ENCODE data around the gene GM2A. TPM values are rescaled to one million over a fixed set of nuclear protein-coding genes. Genes with fewer than 3 reads are reported as not detected.

Gene GM2A
- polyA plus RNA-seq, 3 donors, result 22.2 to 57.9 (median 28.0) TPM

DNA sequence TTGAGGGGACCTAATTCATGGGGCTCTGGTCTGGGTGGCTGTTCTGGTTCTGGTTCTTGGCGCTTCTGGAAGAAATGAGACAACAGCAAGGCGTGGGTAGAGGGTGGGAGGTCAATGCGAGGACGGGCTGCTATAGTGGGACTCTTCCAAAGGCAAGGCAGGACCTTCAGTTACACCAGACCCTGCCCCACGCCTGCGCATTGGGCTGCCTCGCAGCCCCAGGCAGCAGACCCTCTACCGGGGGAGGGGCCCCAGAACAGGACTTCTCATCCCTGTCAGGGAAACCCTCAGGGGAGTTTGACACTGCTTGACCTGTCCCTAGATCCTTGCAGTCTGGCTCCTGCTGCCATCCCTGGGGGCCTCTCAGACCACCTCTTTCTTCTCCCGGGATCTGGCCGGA, 47.6 kb upstream of the GM2A start:
- DNase-seq, result no peak
- no peaks in the 10 kb centered on the region for H3K27me3 ChIP-seq (ENCODE audit: control insufficient read depth in 2 of 2, insufficient read depth in 2 of 2, low read length in 2 of 2)
- H3K9ac ChIP-seq (ENCODE audit: insufficient read depth, low read length, poor library complexity, severe bottlenecking), result no peak overlapping the region
- no peak overlapping the region for H3K4me3 Mint-ChIP-seq
- H2AFZ ChIP-seq (ENCODE audit: insufficient read depth, low read depth, low read length, poor library complexity, severe bottlenecking), result no peak overlapping the region
- H3K36me3 ChIP-seq (replicated peaks in 1 of 2; ENCODE audit: control insufficient read depth in 1 of 2, insufficient read depth in 2 of 2, low read length in 2 of 2), result peaks cover 34 to 50% of the 10 kb centered on the region in 2 donors
- intact Hi-C loops (cut with micrococcal nuclease), result loop anchor here in 1 of 2 donors (5.0 kb wide), 1 partner anchor 48 kb away; the partner anchor contains the start of gene ANXA6
- peak overlapping the region in 1 of 2 donors; percentile 28 for H3K27ac ChIP-seq (ENCODE audit: low read depth in 1 of 2, low read length in 2 of 2)
- H3K4me2 ChIP-seq (replicated peaks; ENCODE audit: extremely low read depth, low read length, poor library complexity, severe bottlenecking), result no peak overlapping the region
- WGBS (ENCODE audit: insufficient coverage), result 97% methylated on average over 9 of the region's 10 CpGs
- peaks cover 0 to 2% (median 0%) of the 10 kb centered on the region in 7 donors for H3K9me3 Mint-ChIP-seq
- H3K27me3 Mint-ChIP-seq (ENCODE audit: low read depth in 3 of 3), result peaks cover 0 to 3% (median 3%) of the 10 kb centered on the region in 3 donors
- H4K20me1 ChIP-seq (ENCODE audit: insufficient read depth, low read length), result peaks cover 11% of the 10 kb centered on the region
- TF ChIP-seq, protein P1, sequence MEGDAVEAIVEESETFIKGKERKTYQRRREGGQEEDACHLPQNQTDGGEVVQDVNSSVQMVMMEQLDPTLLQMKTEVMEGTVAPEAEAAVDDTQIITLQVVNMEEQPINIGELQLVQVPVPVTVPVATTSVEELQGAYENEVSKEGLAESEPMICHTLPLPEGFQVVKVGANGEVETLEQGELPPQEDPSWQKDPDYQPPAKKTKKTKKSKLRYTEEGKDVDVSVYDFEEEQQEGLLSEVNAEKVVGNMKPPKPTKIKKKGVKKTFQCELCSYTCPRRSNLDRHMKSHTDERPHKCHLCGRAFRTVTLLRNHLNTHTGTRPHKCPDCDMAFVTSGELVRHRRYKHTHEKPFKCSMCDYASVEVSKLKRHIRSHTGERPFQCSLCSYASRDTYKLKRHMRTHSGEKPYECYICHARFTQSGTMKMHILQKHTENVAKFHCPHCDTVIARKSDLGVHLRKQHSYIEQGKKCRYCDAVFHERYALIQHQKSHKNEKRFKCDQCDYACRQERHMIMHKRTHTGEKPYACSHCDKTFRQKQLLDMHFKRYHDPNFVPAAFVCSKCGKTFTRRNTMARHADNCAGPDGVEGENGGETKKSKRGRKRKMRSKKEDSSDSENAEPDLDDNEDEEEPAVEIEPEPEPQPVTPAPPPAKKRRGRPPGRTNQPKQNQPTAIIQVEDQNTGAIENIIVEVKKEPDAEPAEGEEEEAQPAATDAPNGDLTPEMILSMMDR (IDR thresholded peaks at IDR 0.05), result no peak
- no peak overlapping the region for H3K4me3 ChIP-seq (replicated peaks in 1 of 3; ENCODE audit: low read depth in 2 of 3, low read length in 3 of 3)
- peak overlapping the region in 4 of 7 donors; percentile 20 to 90 (median 66) for H3K27ac Mint-ChIP-seq
- H3K36me3 Mint-ChIP-seq, result peaks cover 45 to 64% of the 10 kb centered on the region in 2 donors
- peaks cover 42% of the 10 kb centered on the region for H3K4me1 Mint-ChIP-seq
- H3K4me1 ChIP-seq (ENCODE audit: control insufficient read depth in 1 of 2, insufficient read depth in 2 of 2, low read length in 2 of 2), result peaks cover 40 to 41% of the 10 kb centered on the region in 2 donors
- H3K79me2 ChIP-seq (ENCODE audit: insufficient read depth, low read length), result peaks cover 59% of the 10 kb centered on the region
- H3K9me3 ChIP-seq (replicated peaks in 1 of 2; ENCODE audit: control insufficient read depth in 1 of 2, insufficient read depth in 1 of 2, low read length in 2 of 2), result no peaks in the 10 kb centered on the region

DNA sequence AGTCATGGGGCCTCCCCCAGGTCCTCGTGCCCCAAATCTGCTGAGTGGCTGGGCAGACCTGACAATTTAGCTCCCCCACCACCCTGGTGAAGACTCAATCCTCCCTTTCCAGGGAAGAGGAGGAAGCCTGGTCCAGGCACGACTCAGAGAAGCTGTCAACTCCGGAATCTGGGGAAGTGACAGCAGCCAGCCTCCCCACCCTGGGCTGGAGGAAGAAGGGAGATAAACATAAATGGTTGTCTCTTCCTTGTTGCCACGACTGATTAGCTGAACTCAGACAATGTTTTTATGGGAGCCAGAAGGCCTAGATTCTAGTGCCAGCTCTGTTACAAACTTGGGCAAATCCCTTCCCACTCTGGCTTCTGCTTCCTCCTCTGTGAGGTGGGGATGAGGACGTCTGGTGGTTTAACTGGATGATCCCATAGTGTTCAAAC, 44.5 kb upstream of the GM2A start:
- peak overlapping the region; percentile 59 for H3K4me2 ChIP-seq (replicated peaks; ENCODE audit: extremely low read depth, low read length, poor library complexity, severe bottlenecking)
- peak overlapping the region; percentile 98 to 100 (median 99) for H3K27ac Mint-ChIP-seq
- H3K36me3 ChIP-seq (replicated peaks in 1 of 2; ENCODE audit: control insufficient read depth in 1 of 2, insufficient read depth in 2 of 2, low read length in 2 of 2), result peaks cover 13 to 22% of the 10 kb centered on the region in 2 donors
- H3K9ac ChIP-seq (ENCODE audit: insufficient read depth, low read length, poor library complexity, severe bottlenecking), result peak overlapping the region; percentile 66
- H3K36me3 Mint-ChIP-seq, result peaks cover 30 to 48% of the 10 kb centered on the region in 2 donors
- no peaks in the 10 kb centered on the region for H3K9me3 ChIP-seq (replicated peaks in 1 of 2; ENCODE audit: control insufficient read depth in 1 of 2, insufficient read depth in 1 of 2, low read length in 2 of 2)
- peaks cover 0 to 2% (median 1%) of the 10 kb centered on the region in 3 donors for H3K27me3 Mint-ChIP-seq (ENCODE audit: low read depth in 3 of 3)
- H3K27ac ChIP-seq (ENCODE audit: low read depth in 1 of 2, low read length in 2 of 2), result peak overlapping the region; percentile 97
- peak overlapping the region in 1 of 3 experiments; percentile 55 for H3K4me3 ChIP-seq (replicated peaks in 1 of 3; ENCODE audit: low read depth in 2 of 3, low read length in 3 of 3)
- intact Hi-C loops (cut with micrococcal nuclease), result loop anchor here in 1 of 2 donors (2.0 to 5.0 kb wide), 2 partner anchors 14 to 51 kb away; partner anchors contain the start of gene ANXA6
- TF ChIP-seq, protein P1 (IDR thresholded peaks at IDR 0.05), result no peak
- no peak overlapping the region for H2AFZ ChIP-seq (ENCODE audit: insufficient read depth, low read depth, low read length, poor library complexity, severe bottlenecking)
- WGBS (ENCODE audit: insufficient coverage), result 50% methylated on average over 1 of the region's 5 CpGs
- no peaks in the 10 kb centered on the region for H4K20me1 ChIP-seq (ENCODE audit: insufficient read depth, low read length)
- peak; percentile 44 to 81 (median 63) for DNase-seq
- H3K9me3 Mint-ChIP-seq, result peaks cover 0 to 2% (median 0%) of the 10 kb centered on the region in 7 donors
- peaks cover 90% of the 10 kb centered on the region for H3K79me2 ChIP-seq (ENCODE audit: insufficient read depth, low read length)
- H3K4me3 Mint-ChIP-seq, result peak overlapping the region in 1 of 2 donors; percentile 75
- peaks cover 61% of the 10 kb centered on the region in 2 donors for H3K4me1 ChIP-seq (ENCODE audit: control insufficient read depth in 1 of 2, insufficient read depth in 2 of 2, low read length in 2 of 2)
- H3K27me3 ChIP-seq (ENCODE audit: control insufficient read depth in 2 of 2, insufficient read depth in 2 of 2, low read length in 2 of 2), result no peaks in the 10 kb centered on the region
- H3K4me1 Mint-ChIP-seq, result peaks cover 60% of the 10 kb centered on the region
